HG02571 (cell line): ENCODE results near the gene TICAM1.
"Not testable (repeated sequence)": the region's sequence is repeated elsewhere in the genome, so short reads cannot be mapped to it uniquely, and the experiment has no call there.

Experiments used
- ATAC-seq: cut with Tn5 transposase; IDR thresholded peaks from one replicate; pipeline ENCODE4 v1.9.1; 2021; ENCODE audit warnings: mild to moderate bottlenecking, moderate library complexity; ENCODE audit not compliant: unreplicated experiment

The TICAM1 gene

GRCh38 chr19:4807188-4807587, 24.3 kb downstream of the TICAM1 start:
- ATAC-seq, result no peak

- no peak for ATAC-seq
These were observed 25.1 kb downstream of the TICAM1 start for GRCh38 chr19:4806384-4806783.

GRCh38 chr19:4805140-4805539, 26.4 kb downstream of the TICAM1 start:
- ATAC-seq, result not testable (repeated sequence)

GRCh38 chr19:4803736-4804695, 27.5 kb downstream of the TICAM1 start:
- ATAC-seq, result no peak

GRCh38 chr19:4802711-4803110, 28.8 kb downstream of the TICAM1 start:
- no peak for ATAC-seq

GRCh38 chr19:4801085-4801619, 30.4 kb downstream of the TICAM1 start:
- ATAC-seq, result no peak

GRCh38 chr19:4800591-4801081, 30.9 kb downstream of the TICAM1 start:
- no peak for ATAC-seq

GRCh38 chr19:4795400-4795799, 36.1 kb downstream of the TICAM1 start:
- no peak for ATAC-seq

- no peak for ATAC-seq
These were observed 36.5 kb downstream of the TICAM1 start for GRCh38 chr19:4794971-4795370.

- ATAC-seq, result not testable (repeated sequence)
These were observed 38.2 kb downstream of the TICAM1 start for GRCh38 chr19:4793278-4793677.

- ATAC-seq, result not testable (repeated sequence)
These were observed 38.7 kb downstream of the TICAM1 start for GRCh38 chr19:4792866-4793195.

GRCh38 chr19:4792019-4792865, 39.3 kb downstream of the TICAM1 start:
- ATAC-seq, result not testable (repeated sequence)

- ATAC-seq, result peak; percentile 89
These were observed 40.1 kb downstream of the TICAM1 start, which contains the start of gene FEM1A for GRCh38 chr19:4791183-4792018. FEM1A (plus strand) TSS chr19:4791734; CDS start chr19:4791855, 121 bp downstream.

- ATAC-seq, result not testable (repeated sequence)
These were observed 45.0 kb downstream of the TICAM1 start for GRCh38 chr19:4786412-4787016.

GRCh38 chr19:4781801-4782200, 49.7 kb downstream of the TICAM1 start:
- no peak for ATAC-seq

GRCh38 chr19:4780860-4781259, 50.7 kb downstream of the TICAM1 start:
- ATAC-seq, result no peak

- ATAC-seq, result not testable (repeated sequence)
These were observed 53.4 kb downstream of the TICAM1 start for GRCh38 chr19:4778124-4778523.

- no peak for ATAC-seq
These were observed 54.9 kb downstream of the TICAM1 start for GRCh38 chr19:4776436-4777211.

GRCh38 chr19:4775627-4776152, 55.8 kb downstream of the TICAM1 start:
- no peak for ATAC-seq
